Cerebellar cortex (tissue), 1 donor: Measurements from ENCODE around the gene C20orf96.
A peak's percentile ranks its signal among the peaks of the same experiment; 100 is the strongest.

Experiments used
- DNase-seq: peaks from one replicate; pipeline ENCODE4 v3.0.0-alpha.2; 2015; ENCODE audit warnings: low spot score

Gene C20orf96

DNA sequence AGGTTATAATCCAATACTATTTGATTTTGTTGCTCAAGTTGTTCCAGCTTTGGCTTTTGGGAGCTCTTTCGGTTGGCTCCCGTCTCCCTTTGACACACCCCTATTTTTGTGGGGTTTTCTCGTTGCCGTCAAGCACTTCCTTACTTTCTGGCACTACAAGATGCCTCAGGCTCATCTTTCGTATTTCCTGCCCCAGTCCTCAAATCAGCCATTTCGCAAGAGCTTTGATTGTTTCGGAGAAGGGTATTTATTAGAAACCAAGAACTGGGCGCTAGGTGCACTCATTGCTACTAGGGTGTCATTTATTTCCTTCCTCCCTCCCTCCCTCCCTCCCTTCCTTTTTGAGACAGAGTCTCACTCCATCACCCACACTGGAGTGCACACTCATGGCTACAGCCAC, 21.5 kb upstream of the C20orf96 start:
- no peak for DNase-seq

- no peak for DNase-seq
Observed at GRCh38 chr20:311609-312008, 21.1 kb upstream of the C20orf96 start.

- DNase-seq = no peak
Observed at GRCh38 chr20:310645-311044, 20.1 kb upstream of the C20orf96 start.

DNA sequence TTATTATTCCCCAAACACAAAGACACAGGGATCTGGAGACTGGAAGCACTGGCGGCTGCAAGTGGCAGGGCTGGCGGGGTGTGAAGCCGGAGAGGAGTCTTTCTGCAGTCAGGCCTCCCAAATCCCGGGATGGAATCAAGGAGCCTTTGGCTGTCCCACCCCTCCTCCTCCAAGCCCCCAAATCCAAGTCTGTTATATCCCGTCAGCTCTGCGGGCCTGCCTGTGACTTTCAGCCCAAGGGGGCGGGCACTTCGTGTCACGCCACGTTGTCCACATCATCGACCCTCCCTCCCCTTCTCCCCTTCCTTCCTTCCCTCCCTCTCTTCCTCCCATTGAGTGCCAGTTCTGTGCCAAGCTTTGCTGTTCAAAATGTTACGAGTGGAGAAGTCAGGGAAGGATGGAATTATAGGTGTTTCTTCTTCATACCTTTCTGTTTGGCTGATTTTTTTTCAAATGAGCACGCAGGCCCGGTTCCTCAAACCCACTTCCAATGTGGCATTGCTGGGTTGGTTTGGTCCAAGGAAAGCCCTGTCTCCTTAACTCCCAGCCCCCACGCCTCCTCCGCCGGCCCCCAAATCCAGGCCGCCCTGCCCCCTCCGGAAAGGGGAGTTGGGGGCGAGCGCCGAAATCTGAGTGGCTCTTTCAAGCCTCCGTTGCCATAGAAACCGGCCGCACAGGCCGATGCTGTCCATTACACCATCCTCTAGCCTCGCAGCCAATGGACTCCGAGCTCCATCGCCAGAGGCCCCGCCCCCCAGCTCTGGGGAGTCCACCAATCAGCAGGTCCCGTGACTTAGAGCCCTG, 19.5 kb upstream of the C20orf96 start:
- DNase-seq = peak; percentile 100

- DNase-seq = no peak
Observed at GRCh38 chr20:309306-309840, 18.8 kb upstream of the C20orf96 start.

GRCh38 chr20:308427-309038, 18.0 kb upstream of the C20orf96 start:
- no peak for DNase-seq

DNA sequence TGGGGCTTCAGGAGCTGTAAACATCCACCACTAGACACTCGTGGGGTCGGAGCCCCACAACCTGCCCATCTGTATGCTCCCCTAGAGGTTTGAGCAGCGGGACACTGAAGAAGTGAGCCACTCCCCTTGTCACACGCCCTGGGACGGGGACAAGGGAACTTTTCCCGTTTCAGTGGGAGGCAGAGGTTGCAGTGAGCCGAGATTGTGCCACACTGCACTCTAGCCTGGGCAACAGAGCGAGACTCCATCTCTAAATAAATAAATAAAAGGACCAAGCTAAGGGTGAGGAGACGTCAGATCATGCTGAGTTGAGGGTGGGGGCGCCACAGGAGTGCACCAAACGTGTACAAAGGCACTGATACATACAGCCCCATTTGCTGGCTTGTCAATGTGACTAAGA, 15.2 kb upstream of the C20orf96 start:
- DNase-seq = no peak

DNA sequence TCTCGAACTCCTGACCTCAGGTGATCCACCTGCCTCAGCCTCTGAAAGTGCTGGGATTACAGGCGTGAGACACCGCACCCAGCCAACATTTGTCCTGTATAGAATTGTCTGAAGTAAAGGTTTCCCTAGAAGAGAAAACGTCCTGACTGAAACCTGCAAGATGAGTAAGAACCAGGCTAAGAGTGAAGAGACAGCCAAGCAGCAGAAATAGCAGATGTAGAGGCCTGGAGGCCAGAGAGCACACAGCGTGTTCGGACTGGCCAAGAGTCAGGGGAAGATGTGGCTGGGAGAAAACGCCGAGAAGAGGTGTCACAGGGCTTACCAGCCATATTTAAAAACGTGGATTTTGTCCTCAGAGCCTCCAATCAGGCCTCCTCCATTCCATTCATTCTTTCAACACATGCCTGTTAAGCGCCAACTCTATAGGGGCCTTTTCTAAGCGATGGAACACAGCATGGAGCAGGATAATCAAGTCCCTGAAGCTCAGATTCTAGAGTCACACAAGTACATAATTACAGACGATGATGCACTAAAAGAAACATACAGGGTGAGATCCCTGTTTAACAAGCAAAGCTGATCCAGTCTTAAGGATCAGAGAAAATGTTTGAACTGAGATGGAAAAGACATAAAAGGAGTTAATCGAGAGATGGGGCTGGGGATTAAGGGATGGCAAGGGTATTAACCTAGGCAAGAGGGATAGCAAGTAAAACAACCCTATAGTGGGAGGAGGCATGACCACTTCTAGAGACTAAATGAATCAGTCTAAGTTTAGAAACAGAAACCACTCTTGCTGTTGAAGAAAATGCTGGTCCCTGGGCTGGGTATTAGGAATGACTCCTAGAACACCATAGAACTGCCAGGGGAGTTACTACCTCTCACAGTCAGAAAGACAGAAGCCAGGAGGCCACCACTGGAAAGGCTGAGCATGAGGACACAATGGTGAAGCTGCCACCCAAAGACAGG, 11.6 kb upstream of the C20orf96 start:
- no peak for DNase-seq

GRCh38 chr20:300345-300990, 9.9 kb upstream of the C20orf96 start:
- no peak for DNase-seq

GRCh38 chr20:298776-299391, 8.3 kb upstream of the C20orf96 start:
- DNase-seq = no peak

DNA sequence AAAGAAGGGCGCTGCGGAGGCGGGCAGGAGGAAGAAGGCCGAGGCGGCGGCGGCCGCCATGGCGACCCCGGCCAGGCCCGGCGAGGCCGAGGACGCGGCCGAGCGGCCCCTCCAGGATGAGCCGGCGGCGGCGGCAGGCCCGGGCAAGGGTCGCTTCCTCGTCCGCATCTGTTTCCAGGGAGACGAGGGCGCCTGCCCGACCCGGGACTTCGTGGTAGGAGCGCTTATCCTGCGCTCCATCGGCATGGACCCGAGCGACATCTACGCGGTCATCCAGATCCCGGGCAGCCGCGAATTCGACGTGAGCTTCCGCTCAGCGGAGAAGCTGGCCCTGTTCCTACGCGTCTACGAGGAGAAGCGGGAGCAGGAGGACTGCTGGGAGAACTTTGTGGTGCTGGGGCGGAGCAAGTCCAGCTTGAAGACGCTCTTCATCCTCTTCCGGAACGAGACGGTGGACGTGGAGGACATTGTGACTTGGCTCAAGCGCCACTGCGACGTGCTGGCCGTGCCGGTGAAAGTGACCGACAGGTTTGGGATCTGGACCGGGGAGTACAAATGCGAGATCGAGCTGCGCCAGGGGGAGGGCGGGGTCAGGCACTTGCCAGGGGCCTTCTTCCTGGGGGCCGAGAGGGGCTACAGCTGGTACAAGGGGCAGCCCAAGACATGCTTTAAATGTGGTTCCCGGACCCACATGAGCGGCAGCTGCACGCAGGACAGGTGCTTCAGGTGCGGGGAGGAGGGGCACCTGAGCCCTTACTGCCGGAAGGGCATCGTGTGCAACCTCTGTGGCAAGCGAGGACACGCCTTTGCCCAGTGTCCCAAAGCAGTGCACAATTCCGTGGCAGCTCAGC, 7.6 kb upstream of the C20orf96 start:
- DNase-seq = peak; percentile 54

DNA sequence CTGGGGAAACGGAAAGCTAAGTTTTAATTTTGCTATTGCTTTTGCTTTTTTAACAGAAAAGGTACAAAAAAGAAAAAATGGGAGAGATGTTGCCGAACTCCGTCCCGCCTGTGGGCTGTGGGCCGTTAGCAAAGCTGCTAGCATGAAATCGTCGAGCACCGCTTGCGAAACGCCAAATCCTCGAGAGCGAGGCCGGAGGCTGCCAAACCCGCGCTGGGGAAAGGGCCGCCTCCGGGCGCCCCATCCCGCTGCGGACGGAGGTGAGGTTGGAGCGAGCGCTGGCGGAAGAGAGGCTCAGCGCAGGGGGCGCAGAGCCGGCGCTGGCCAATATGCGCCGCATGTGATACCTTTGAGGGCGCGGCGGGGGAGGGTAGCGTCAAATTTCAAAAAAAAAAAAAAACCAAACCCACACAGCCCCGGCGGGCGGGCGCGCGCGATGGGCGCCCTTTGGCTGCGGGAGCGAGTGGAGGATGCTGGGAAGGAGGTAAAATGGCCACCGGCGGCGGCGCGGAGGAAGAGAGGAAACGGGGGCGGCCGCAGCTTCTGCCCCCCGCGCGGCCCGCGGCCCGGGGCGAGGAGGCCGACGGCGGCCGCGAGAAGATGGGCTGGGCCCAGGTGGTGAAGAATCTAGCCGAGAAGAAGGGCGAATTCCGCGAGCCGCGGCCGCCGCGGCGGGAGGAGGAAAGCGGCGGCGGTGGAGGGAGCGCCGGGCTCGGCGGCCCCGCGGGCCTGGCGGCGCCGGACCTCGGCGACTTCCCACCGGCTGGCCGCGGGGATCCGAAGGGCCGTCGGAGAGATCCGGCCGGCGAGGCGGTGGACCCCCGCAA, 6.8 kb upstream of the C20orf96 start, which contains the start of gene ZCCHC3:
Gene ZCCHC3, plus strand, starts transcription at position 473 of the 827 bp plus-strand sequence. Its CDS starts 17 bp downstream, at position 490.
- peak; percentile 84 for DNase-seq

DNA sequence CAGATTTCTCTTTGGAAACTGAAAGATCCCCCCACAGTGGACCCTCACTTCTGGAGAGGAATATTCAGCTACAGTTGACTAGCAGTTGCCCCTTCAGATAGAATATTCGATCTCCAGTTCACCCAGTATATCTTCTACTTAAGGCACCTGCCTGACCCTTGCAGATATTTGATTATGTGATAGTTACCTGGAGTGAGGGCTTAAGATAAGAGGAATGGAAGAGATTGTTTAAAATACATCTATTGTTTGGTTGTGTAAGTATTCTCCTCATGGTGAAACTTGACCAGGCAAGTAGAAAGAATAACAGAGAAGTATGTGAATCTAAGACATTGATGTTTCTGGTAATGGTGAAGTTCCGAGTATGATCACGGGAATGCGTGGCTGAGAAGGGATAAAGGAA, 5.3 kb upstream of the C20orf96 start:
- DNase-seq = no peak

DNA sequence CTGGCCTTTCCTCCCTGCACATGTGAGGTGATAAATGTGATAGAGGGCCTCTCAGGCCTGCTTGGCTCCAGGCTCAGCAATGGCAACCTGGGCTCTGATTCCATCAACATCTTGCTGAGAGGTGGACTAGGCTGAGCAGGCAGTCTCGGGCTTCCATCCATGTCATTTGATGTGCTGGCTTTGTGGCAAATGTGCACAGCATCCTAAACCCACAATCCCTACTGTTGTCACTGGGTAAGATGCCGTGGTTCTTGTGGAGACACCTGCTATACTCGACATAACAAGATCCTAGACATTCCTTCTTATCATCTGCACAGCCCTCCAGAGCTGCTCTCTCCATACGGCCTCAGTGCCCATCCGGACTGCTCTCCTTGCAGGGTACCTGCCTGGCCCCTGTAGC, 4.1 kb upstream of the C20orf96 start:
- DNase-seq = no peak

- no peak for DNase-seq
Observed at GRCh38 chr20:289693-290083, 862 bp downstream of the C20orf96 start.

DNA sequence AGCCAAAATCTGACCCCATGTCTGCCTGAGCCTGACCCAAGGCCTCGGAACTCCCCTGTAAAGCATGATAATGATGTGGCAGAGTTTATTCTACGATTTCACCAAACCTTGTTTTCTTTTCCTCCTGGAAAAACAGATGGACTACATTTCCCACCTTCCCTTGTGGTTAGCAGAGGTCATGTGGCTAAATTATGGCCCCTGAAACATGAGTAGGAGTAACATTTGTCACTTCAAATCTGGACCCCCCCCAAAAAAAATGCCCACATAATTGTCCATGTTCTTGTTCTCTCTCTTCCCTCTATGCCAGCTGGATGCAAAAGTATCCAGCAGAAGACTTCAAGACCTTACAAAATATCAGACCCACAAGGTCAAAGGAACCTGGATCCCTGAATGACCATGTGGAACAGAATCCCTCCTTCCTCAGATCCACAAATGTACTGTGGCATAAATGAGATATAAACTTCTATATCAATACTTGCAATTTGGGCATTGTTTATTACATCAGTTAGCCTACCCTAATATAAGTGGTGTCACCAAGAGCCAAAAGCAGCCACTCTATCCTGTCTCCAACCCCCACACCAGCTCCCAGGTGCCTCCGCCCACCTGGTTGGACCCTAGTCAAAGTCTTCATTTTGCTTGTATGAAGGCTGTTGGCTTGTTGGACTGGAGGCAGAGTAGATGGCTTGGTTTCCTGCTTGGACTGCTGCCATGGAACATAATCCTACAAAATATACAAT, 1.4 kb downstream of the C20orf96 start:
- no peak for DNase-seq

GRCh38 chr20:286508-286907, 4.0 kb downstream of the C20orf96 start:
- DNase-seq = no peak

DNA sequence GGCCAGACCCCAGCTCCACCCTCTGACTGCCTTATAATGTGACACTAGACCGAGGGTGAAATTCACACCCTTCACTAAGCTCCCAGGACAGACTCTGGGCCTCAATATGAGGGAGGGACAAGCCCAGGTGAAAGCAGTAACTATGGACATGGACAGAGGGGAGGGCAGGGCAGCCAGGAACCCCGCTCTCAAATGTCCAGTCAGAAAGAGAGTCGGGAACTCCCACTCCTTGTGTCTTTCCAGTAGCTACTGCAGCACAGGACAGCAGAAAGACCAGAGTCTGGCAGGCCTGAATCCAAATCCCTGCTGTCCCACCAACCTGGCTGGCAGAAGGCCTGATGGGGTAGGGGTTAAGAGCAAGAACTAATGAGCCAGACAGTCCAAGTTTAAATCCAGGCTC, 6.4 kb downstream of the C20orf96 start:
- DNase-seq = no peak
